Stimulated activated CD8-positive, alpha-beta memory T cell treated with anti-CD3 and anti-CD28 coated beads, Interleukin-2, amount 100 ng/mL, for 1 hour (primary cell): Measurements from ENCODE around the gene S1PR2.
"Not testable (repeated sequence)": the region's sequence is repeated elsewhere in the genome, so short reads cannot be mapped to it uniquely, and the experiment has no call there.

Experiments
- DNase-seq, 2 donors: peaks; one replicate each; pipeline ENCODE4 v3.0.0-alpha.2; 2020; ENCODE audit warnings: low read depth in 2 of 2

The S1PR2 gene

GRCh38 chr19:10191347-10191746 is 39.8 kb downstream of the S1PR2 start:
- DNase-seq, result no peak

DNA sequence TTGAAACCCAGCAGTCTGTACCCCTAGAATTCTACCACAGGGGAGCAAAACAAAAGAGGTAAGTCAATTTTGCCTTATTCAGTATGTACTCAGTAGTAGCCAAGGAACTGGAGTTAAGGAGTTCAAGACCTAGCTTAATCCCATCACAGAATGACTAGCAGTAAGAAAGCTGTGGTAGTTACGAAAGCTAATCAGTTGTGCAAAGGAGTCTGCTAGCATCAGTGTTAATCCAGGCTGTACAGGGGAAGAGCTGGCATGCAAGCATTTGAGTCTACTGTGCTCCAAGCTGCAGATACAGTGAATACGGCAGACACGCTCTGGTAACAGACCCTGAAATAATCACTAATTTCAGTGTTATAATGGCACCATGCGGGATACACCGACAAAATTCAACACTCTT is 41.1 kb downstream of the S1PR2 start:
- DNase-seq, result no peak

DNA sequence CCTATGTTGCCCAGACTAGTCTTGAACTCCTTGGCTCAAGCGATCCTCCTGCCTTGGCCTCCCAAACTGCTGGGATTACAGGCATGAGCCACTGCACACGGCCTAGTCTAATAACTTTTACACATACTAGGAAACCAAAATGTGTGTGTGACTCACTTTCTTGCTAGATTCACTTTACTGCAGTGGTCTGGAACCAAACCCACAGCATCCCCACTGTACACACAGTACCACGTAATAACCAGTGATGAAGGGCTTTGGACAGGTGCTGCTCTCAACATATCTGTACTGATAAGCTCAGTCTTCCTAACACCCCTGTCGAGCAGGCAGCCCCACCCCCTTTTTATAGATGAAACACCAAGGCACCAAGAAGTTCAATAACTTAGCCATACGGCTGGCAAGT is 41.5 kb downstream of the S1PR2 start:
- no peak for DNase-seq

DNA sequence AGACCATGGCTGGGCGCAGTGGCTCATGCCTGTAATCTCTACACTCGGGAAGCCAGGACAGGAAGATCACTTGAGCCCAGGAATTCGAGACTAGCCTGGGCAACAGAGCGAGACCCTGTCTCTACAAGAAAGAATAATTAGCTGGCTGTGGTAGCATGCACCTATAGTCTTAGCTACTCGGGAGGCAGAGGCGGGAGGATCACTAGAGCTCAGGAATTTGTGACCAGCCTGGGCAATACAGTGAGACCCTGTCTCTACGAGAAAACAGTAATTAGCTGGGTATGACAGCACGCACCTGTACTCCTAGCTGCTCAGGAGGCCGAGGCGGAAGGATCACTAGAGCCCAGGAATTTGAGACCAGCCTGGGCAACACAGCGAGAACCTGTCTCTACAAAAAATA is 43.8 kb downstream of the S1PR2 start:
- DNase-seq, result no peak

- DNase-seq, result no peak
These were observed 46.5 kb downstream of the S1PR2 start for GRCh38 chr19:10184636-10185035.

DNA sequence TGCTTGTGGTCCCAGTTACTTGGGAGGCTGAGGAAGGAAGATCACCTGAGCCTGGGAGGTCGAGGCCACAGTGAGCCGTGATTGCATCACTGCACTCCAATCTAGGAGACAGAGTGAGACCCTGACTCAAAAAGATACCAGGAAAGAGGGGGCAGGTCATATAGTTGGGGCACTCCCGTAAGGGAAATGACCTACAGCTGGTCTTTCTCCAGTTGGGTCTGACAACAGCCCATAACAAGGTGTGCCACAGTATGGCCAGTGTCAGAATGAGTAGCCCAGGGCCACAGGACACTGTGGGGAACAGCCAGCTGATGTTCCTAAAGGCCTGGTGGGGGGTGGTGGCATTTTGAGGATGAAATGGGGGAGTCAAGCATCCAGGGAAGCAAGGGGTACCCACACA is 47.2 kb downstream of the S1PR2 start:
- DNase-seq, result no peak

- no peak for DNase-seq
These were observed 48.3 kb downstream of the S1PR2 start for GRCh38 chr19:10182847-10183246.

DNA sequence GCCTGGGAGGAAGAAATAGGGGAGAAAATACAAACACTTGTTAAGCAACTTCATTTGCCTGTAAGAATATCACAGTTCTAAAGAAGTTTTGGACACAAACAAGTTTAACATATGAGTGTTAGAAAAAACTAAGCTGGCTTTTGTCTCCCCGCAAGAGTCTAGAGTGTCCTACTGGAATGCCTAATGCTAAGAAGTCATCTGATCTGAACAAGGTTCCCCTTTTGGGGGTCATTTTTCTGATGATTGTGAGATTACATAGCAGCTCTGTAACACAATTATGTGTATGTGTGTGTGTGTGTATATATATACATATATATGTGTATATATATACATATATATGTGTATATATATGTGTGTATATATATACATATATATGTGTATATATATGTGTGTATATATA is 49.1 kb downstream of the S1PR2 start:
- DNase-seq, result no peak

- no peak for DNase-seq
These were observed 50.7 kb downstream of the S1PR2 start for GRCh38 chr19:10180459-10180858.

DNA sequence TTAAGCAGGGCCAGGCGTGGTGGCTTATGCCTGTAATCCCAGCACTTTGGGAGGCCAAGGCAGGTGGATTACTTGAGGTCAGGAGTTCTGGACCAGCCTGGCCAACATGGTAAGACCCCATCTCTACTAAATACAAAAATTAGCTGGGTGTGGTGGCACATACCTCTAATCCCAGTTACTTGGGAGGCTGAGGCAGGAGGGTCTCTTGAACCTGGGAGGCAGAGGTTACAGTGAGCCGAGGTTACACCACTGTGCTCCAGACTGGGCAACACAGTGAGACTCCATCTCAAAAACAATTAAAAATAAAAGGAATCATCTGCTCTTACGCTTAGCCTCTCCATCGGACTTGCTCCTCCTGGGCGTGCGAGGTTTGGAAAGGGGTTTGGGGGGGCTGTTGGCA is 51.1 kb downstream of the S1PR2 start:
- not testable (repeated sequence) for DNase-seq

DNA sequence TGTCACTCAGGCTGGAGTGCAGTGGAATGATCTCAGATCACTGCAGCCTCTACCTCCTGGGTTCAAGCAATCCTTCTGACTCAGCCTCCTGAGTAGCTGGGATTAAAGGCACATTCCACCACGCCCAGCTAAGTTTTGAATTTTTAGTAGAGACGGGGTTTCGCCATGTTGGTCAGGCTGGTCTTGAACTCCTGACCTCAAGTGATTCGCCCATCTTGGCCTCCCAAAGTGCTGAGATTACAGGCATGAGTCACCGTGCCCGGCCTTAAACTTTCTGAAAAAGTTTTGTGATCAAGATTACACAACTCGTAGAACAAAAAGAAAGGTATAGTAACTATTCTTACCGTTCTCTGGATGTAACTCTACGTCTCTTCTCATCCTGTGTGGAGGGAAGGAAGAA is 57.6 kb downstream of the S1PR2 start:
- no peak for DNase-seq
